ENCODE data around the gene MGMT. TPM values are rescaled to one million over a fixed set of nuclear protein-coding genes. Genes with fewer than 3 reads are reported as not detected.

Gene MGMT
- total and polyA plus RNA-seq, 4 donors: 28.2 to 79.1 (median 46.0) TPM

- Histone ChIP-seq H3K27me3 (ENCODE audit: control insufficient read depth in 4 of 4, insufficient read depth in 4 of 4, low read length in 3 of 4) (no peaks in the 10 kb centered on the region), H3K27ac (ENCODE audit: low read depth in 1 of 2, low read length in 2 of 2) (no peak overlapping the region), H3K36me3 (ENCODE audit: control insufficient read depth in 4 of 4, insufficient read depth in 3 of 4, low read depth in 1 of 4, low read length in 3 of 4) (peaks cover 0 to 3% (median 0%) of the 10 kb centered on the region in 4 donors), H3K4me3 (ENCODE audit: low read depth in 1 of 3, low read length in 3 of 3) (no peak overlapping the region), H3K9ac (ENCODE audit: low read depth in 1 of 2, low read length in 2 of 2) (no peak overlapping the region), H3K4me1 (ENCODE audit: control insufficient read depth in 4 of 4, insufficient read depth in 4 of 4, low read length in 3 of 4) (no peaks in the 10 kb centered on the region), H3K9me3 (ENCODE audit: control insufficient read depth in 4 of 4, low read length in 3 of 4) (no peaks in the 10 kb centered on the region)
- no peak for DNase-seq (ENCODE audit: low spot score)
- 96% methylated on average over 8 of the region's 8 CpGs for WGBS
- TF ChIP-seq SP1 (IDR thresholded peaks at IDR 0.05) (no peak), GABPA (IDR thresholded peaks at IDR 0.05 in 1 of 2, conservative IDR thresholded peaks at IDR 0.05 in 1 of 2) (no peak), TAF1 (conservative IDR thresholded peaks at IDR 0.05) (no peak), HNF4G (IDR thresholded peaks at IDR 0.05) (no peak), EGR1 (IDR thresholded peaks at IDR 0.05; ENCODE audit: low read depth in 2 of 2) (no peak), RAD21 (IDR thresholded peaks at IDR 0.05) (no peak), ZBTB33 (IDR thresholded peaks at IDR 0.05) (no peak), FOXA2 (IDR thresholded peaks at IDR 0.05) (no peak), FOXA1 (IDR thresholded peaks at IDR 0.05) (no peak), YY1 (IDR thresholded peaks at IDR 0.05) (no peak), JUND (IDR thresholded peaks at IDR 0.05) (no peak), RXRA (IDR thresholded peaks at IDR 0.05) (no peak), REST (IDR thresholded peaks at IDR 0.05) (no peak), NR2F2 (IDR thresholded peaks at IDR 0.05) (no peak)
- TF ChIP-seq, protein P1, sequence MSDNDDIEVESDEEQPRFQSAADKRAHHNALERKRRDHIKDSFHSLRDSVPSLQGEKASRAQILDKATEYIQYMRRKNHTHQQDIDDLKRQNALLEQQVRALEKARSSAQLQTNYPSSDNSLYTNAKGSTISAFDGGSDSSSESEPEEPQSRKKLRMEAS (IDR thresholded peaks at IDR 0.05): no peak
- TF ChIP-seq, protein P2, sequence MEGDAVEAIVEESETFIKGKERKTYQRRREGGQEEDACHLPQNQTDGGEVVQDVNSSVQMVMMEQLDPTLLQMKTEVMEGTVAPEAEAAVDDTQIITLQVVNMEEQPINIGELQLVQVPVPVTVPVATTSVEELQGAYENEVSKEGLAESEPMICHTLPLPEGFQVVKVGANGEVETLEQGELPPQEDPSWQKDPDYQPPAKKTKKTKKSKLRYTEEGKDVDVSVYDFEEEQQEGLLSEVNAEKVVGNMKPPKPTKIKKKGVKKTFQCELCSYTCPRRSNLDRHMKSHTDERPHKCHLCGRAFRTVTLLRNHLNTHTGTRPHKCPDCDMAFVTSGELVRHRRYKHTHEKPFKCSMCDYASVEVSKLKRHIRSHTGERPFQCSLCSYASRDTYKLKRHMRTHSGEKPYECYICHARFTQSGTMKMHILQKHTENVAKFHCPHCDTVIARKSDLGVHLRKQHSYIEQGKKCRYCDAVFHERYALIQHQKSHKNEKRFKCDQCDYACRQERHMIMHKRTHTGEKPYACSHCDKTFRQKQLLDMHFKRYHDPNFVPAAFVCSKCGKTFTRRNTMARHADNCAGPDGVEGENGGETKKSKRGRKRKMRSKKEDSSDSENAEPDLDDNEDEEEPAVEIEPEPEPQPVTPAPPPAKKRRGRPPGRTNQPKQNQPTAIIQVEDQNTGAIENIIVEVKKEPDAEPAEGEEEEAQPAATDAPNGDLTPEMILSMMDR (IDR thresholded peaks at IDR 0.05; ENCODE audit: low read depth, low read length, missing input control): no peak
- TF ChIP-seq, protein P3, sequence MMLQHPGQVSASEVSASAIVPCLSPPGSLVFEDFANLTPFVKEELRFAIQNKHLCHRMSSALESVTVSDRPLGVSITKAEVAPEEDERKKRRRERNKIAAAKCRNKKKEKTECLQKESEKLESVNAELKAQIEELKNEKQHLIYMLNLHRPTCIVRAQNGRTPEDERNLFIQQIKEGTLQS (IDR thresholded peaks at IDR 0.05): no peak
Observed at GRCh38 chr10:129655679-129656031, 188.6 kb downstream of the MGMT start.

- Histone ChIP-seq H3K4me3 (ENCODE audit: low read depth in 1 of 3, low read length in 3 of 3) (no peak overlapping the region), H3K27me3 (ENCODE audit: control insufficient read depth in 4 of 4, insufficient read depth in 4 of 4, low read length in 3 of 4) (no peaks in the 10 kb centered on the region), H3K9me3 (ENCODE audit: control insufficient read depth in 4 of 4, low read length in 3 of 4) (no peaks in the 10 kb centered on the region), H3K9ac (ENCODE audit: low read depth in 1 of 2, low read length in 2 of 2) (no peak overlapping the region), H3K27ac (ENCODE audit: low read depth in 1 of 2, low read length in 2 of 2) (no peak overlapping the region), H3K36me3 (ENCODE audit: control insufficient read depth in 4 of 4, insufficient read depth in 3 of 4, low read depth in 1 of 4, low read length in 3 of 4) (peaks cover 0 to 3% (median 0%) of the 10 kb centered on the region in 4 donors), H3K4me1 (ENCODE audit: control insufficient read depth in 4 of 4, insufficient read depth in 4 of 4, low read length in 3 of 4) (no peaks in the 10 kb centered on the region)
- DNase-seq (ENCODE audit: low spot score): no peak
- 90% methylated on average over 7 of the region's 7 CpGs for WGBS
- no peak for TF ChIP-seq RAD21 (IDR thresholded peaks at IDR 0.05)
- TF ChIP-seq, protein P2 (IDR thresholded peaks at IDR 0.05; ENCODE audit: low read depth, low read length, missing input control): no peak
- no peak for TF ChIP-seq JUND (IDR thresholded peaks at IDR 0.05)
- no peak for TF ChIP-seq HNF4G (IDR thresholded peaks at IDR 0.05)
- no peak for TF ChIP-seq NR2F2 (IDR thresholded peaks at IDR 0.05)
- TF ChIP-seq REST (IDR thresholded peaks at IDR 0.05): no peak
Observed at GRCh38 chr10:129656642-129657041, 189.6 kb downstream of the MGMT start.

All from liver (tissue), 9 donors.